Keratinocyte (primary cell): ENCODE data around the gene KAT7. TPM values are rescaled to one million over a fixed set of nuclear protein-coding genes. Genes with fewer than 3 reads are reported as not detected.

Experiments used
- DNase-seq: peaks from one replicate; pipeline ENCODE4 v3.0.0-alpha.2; 2011; ENCODE audit warnings: low read depth, missing footprints, low spot score
- FAIRE-seq: peaks from 2 replicates; lab custom pipeline; 2011; peaks lifted over from hg19 to GRCh38; lab: Jason Lieb, UNC
- H2AFZ ChIP-seq: 2 replicates; pipeline ENCODE4 v1.6.0; 2012; ENCODE audit warnings: low read length, control low read depth, inconsistent platforms; ENCODE audit not compliant: control insufficient read depth
- H3K27ac ChIP-seq: 2 replicates; pipeline ENCODE4 v1.5.1; 2011; ENCODE audit warnings: low read length; ENCODE audit not compliant: control insufficient read depth, insufficient read depth
- H3K27me3 ChIP-seq: 3 replicates; pipeline ENCODE4 v1.6.0; 2011; ENCODE audit warnings: low read length; ENCODE audit not compliant: control insufficient read depth, insufficient read depth; ENCODE audit errors: extremely low read depth
- H3K36me3 ChIP-seq, 2 experiments: 2 replicates in 1 of 2; 3 replicates in 1 of 2; pipeline ENCODE4 v1.5.1; 2011; ENCODE audit warnings: low read length in 2 of 2, mild to moderate bottlenecking in 1 of 2; ENCODE audit not compliant: control insufficient read depth in 2 of 2, insufficient read depth in 2 of 2; ENCODE audit errors: extremely low read depth in 1 of 2
- H3K4me1 ChIP-seq: 3 replicates; pipeline ENCODE4 v1.5.1; 2011; ENCODE audit warnings: low read length; ENCODE audit not compliant: control insufficient read depth, insufficient read depth; ENCODE audit errors: extremely low read depth
- H3K4me2 ChIP-seq: 3 replicates; pipeline ENCODE4 v1.6.0; 2011; ENCODE audit warnings: low read depth, low read length; ENCODE audit not compliant: control insufficient read depth, insufficient read depth; ENCODE audit errors: extremely low read depth
- H3K4me3 ChIP-seq, 3 experiments: fragments of 200-600 bp in 1 of 3; sonication (generic) in 1 of 3; 2 replicates in 2 of 3; 3 replicates in 1 of 3; pipeline ENCODE4 v1.5.1; 2011 to 2016; ENCODE audit warnings: low read length in 3 of 3, mild to moderate bottlenecking in 3 of 3, control low read depth in 2 of 3, inconsistent platforms in 1 of 3, low read depth in 1 of 3, mixed read lengths in 1 of 3, mixed run types in 1 of 3, moderate library complexity in 1 of 3; ENCODE audit not compliant: control insufficient read depth in 2 of 3, insufficient read depth in 2 of 3; ENCODE audit errors: extremely low read depth in 1 of 3
- H3K79me2 ChIP-seq: 2 replicates; pipeline ENCODE4 v1.6.0; 2012; ENCODE audit warnings: low read length; ENCODE audit not compliant: control insufficient read depth, insufficient read depth
- H3K9ac ChIP-seq: 3 replicates; pipeline ENCODE4 v1.6.0; 2011; ENCODE audit warnings: low read length; ENCODE audit not compliant: control insufficient read depth, insufficient read depth; ENCODE audit errors: extremely low read depth
- H3K9me1 ChIP-seq: 3 replicates; pipeline ENCODE4 v1.6.0; 2011; ENCODE audit warnings: low read length; ENCODE audit not compliant: control insufficient read depth, insufficient read depth; ENCODE audit errors: extremely low read depth
- H3K9me3 ChIP-seq: 2 replicates; pipeline ENCODE4 v1.5.1; 2012; ENCODE audit warnings: low read depth, low read length; ENCODE audit not compliant: control insufficient read depth
- H4K20me1 ChIP-seq: 3 replicates; pipeline ENCODE4 v1.6.0; 2011; ENCODE audit warnings: low read length; ENCODE audit not compliant: control insufficient read depth, insufficient read depth; ENCODE audit errors: extremely low read depth
- CTCF ChIP-seq, 3 experiments: IDR thresholded peaks in 1 of 3; conservative IDR thresholded peaks in 1 of 3; optimal IDR thresholded peaks in 1 of 3; 2 replicates in 2 of 3; 3 replicates in 1 of 3; pipeline versions ENCODE3 to v1.5.1; 2011; ENCODE audit warnings: low read length in 3 of 3, mild to moderate bottlenecking in 3 of 3, moderate library complexity in 2 of 3, control low read depth in 1 of 3, inconsistent platforms in 1 of 3; ENCODE audit not compliant: insufficient read depth in 2 of 3; ENCODE audit errors: extremely low read depth in 1 of 3
- EZH2 ChIP-seq: IDR thresholded peaks from one replicate; pipeline ENCODE4 v1.6.1; 2012; ENCODE audit warnings: inconsistent platforms, mild to moderate bottlenecking, low read length, moderate library complexity
- dilution Hi-C: fragments of 300-500 bp; cut with MboI; formaldehyde crosslinking; loops from one replicate; pipeline ENCODE4 v1.7.0; 2020; ENCODE audit warnings: low sequenced_read_pairs; ENCODE audit not compliant: extremely low pct_ligation_motif_present
- polyA plus RNA-seq, 5 experiments: library from polyadenylated mRNA; depleted of rRNA in 3 of 5; stranded (reverse) in 3 of 5; stranded (forward) in 1 of 5; unstranded in 1 of 5; fragments of >200 nt; gene quantifications; 1 replicate in 1 of 5; 2 replicates in 3 of 5; 3 replicates in 1 of 5; pipeline versions ENCODE4 v1.2.1 to v1.2.3, GENCODE V29; 2011 to 2012; ENCODE audit warnings: missing spikeins in 2 of 5, low read depth in 1 of 5, low replicate concordance in 1 of 5

The KAT7 gene
- polyA plus RNA-seq, 1 donor (not counting 4 experiments of a cell fraction or from before 2014, with no cell fraction given): 19.7 TPM

GRCh38 chr17:49776551-49777300 lies 11.8 kb upstream of the KAT7 start:
- Histone ChIP-seq H3K36me3 (no peaks in the 10 kb centered on the region), H3K4me2 (no peak overlapping the region)
- dilution Hi-C loops: no loop called here

GRCh38 chr17:49777563-49777962 lies 10.9 kb upstream of the KAT7 start:
- H3K4me2 ChIP-seq: no peak overlapping the region
- H3K79me2 ChIP-seq: no peaks in the 10 kb centered on the region
- no peaks in the 10 kb centered on the region for H3K9me3 ChIP-seq
- FAIRE-seq: no peak
- H3K36me3 ChIP-seq: no peaks in the 10 kb centered on the region
- peaks cover 6% of the 10 kb centered on the region for H3K4me1 ChIP-seq
- H3K4me3 ChIP-seq: no peak overlapping the region
- H3K27me3 ChIP-seq: no peaks in the 10 kb centered on the region
- H4K20me1 ChIP-seq: no peaks in the 10 kb centered on the region
- no peak for DNase-seq
- no peak overlapping the region for H2AFZ ChIP-seq
- no peak overlapping the region for H3K27ac ChIP-seq
- no peaks in the 10 kb centered on the region for H3K9me1 ChIP-seq
- dilution Hi-C loops: no loop called here
- TF ChIP-seq EZH2 (no peak), CTCF (optimal IDR thresholded peaks at IDR 0.05 in 1 of 3, IDR thresholded peaks at IDR 0.05 in 1 of 3, conservative IDR thresholded peaks at IDR 0.05 in 1 of 3; ENCODE audit: extremely low read depth in 1 of 3, insufficient read depth in 2 of 3, low read length in 3 of 3) (no peak)
- H3K9ac ChIP-seq: no peak overlapping the region

More at GRCh38 chr17:49776551-49777300, 11.8 kb upstream of the KAT7 start:
- no peak for TF ChIP-seq EZH2
- no peak for TF ChIP-seq CTCF (optimal IDR thresholded peaks at IDR 0.05 in 1 of 3, IDR thresholded peaks at IDR 0.05 in 1 of 3, conservative IDR thresholded peaks at IDR 0.05 in 1 of 3; ENCODE audit: extremely low read depth in 1 of 3, insufficient read depth in 2 of 3, low read length in 3 of 3)
- DNase-seq: no peak
- Histone ChIP-seq H3K9ac (no peak overlapping the region), H3K9me3 (no peaks in the 10 kb centered on the region), H3K27ac (no peak overlapping the region), H4K20me1 (no peaks in the 10 kb centered on the region), H2AFZ (no peak overlapping the region), H3K9me1 (no peaks in the 10 kb centered on the region), H3K4me1 (peaks cover 6% of the 10 kb centered on the region), H3K4me3 (no peak overlapping the region), H3K79me2 (no peaks in the 10 kb centered on the region), H3K27me3 (no peaks in the 10 kb centered on the region)
- no peak for FAIRE-seq
